Measurements from ENCODE around the gene CST3. TPM values are rescaled to one million over a fixed set of nuclear protein-coding genes. Genes with fewer than 3 reads are reported as not detected.
A peak's percentile ranks its signal among the peaks of the same experiment; 100 is the strongest.

Gene CST3
- total RNA-seq, 1 donor, result 229 TPM

- Histone ChIP-seq H3K4me2 (ENCODE audit: insufficient read depth, low read length) (no peak overlapping the region), H3K36me3 (ENCODE audit: insufficient read depth, low read length) (no peaks in the 10 kb centered on the region), H3K27ac (ENCODE audit: low read depth, low read length) (no peak overlapping the region), H3K79me2 (ENCODE audit: insufficient read depth, low read length) (no peaks in the 10 kb centered on the region), H3K9me3 (ENCODE audit: low read depth, low read length) (no peaks in the 10 kb centered on the region), H3K27me3 (ENCODE audit: insufficient read depth, low read length) (peaks cover 6% of the 10 kb centered on the region), H4K20me1 (ENCODE audit: insufficient read depth, low read length) (no peaks in the 10 kb centered on the region), H2AFZ (ENCODE audit: low read length) (no peak overlapping the region), H3K4me1 (ENCODE audit: insufficient read depth, low read length) (no peaks in the 10 kb centered on the region), H3K4me3 (ENCODE audit: insufficient read depth, low read length) (no peak overlapping the region)
- no peak for DNase-seq (ENCODE audit: insufficient read length, low spot score, missing footprints)
- TF ChIP-seq, protein P1, sequence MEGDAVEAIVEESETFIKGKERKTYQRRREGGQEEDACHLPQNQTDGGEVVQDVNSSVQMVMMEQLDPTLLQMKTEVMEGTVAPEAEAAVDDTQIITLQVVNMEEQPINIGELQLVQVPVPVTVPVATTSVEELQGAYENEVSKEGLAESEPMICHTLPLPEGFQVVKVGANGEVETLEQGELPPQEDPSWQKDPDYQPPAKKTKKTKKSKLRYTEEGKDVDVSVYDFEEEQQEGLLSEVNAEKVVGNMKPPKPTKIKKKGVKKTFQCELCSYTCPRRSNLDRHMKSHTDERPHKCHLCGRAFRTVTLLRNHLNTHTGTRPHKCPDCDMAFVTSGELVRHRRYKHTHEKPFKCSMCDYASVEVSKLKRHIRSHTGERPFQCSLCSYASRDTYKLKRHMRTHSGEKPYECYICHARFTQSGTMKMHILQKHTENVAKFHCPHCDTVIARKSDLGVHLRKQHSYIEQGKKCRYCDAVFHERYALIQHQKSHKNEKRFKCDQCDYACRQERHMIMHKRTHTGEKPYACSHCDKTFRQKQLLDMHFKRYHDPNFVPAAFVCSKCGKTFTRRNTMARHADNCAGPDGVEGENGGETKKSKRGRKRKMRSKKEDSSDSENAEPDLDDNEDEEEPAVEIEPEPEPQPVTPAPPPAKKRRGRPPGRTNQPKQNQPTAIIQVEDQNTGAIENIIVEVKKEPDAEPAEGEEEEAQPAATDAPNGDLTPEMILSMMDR (IDR thresholded peaks at IDR 0.05; ENCODE audit: extremely low read depth, low read depth, low read length), result no peak
Measured at GRCh38 chr20:23673209-23673608, 35.5 kb upstream of the CST3 start.

- H3K27me3 ChIP-seq (ENCODE audit: insufficient read depth, low read length), result peaks cover 3% of the 10 kb centered on the region
- no peaks in the 10 kb centered on the region for H3K36me3 ChIP-seq (ENCODE audit: insufficient read depth, low read length)
- TF ChIP-seq, protein P1 (IDR thresholded peaks at IDR 0.05; ENCODE audit: extremely low read depth, low read depth, low read length), result no peak
- H3K4me1 ChIP-seq (ENCODE audit: insufficient read depth, low read length), result no peaks in the 10 kb centered on the region
- DNase-seq (ENCODE audit: insufficient read length, low spot score, missing footprints), result no peak
- no peaks in the 10 kb centered on the region for H3K9me3 ChIP-seq (ENCODE audit: low read depth, low read length)
- no peaks in the 10 kb centered on the region for H3K79me2 ChIP-seq (ENCODE audit: insufficient read depth, low read length)
- H2AFZ ChIP-seq (ENCODE audit: low read length), result no peak overlapping the region
- H3K27ac ChIP-seq (ENCODE audit: low read depth, low read length), result no peak overlapping the region
- no peak overlapping the region for H3K4me2 ChIP-seq (ENCODE audit: insufficient read depth, low read length)
- no peaks in the 10 kb centered on the region for H4K20me1 ChIP-seq (ENCODE audit: insufficient read depth, low read length)
- H3K4me3 ChIP-seq (ENCODE audit: insufficient read depth, low read length), result no peak overlapping the region
Measured at GRCh38 chr20:23672158-23672557, 34.4 kb upstream of the CST3 start.

DNA sequence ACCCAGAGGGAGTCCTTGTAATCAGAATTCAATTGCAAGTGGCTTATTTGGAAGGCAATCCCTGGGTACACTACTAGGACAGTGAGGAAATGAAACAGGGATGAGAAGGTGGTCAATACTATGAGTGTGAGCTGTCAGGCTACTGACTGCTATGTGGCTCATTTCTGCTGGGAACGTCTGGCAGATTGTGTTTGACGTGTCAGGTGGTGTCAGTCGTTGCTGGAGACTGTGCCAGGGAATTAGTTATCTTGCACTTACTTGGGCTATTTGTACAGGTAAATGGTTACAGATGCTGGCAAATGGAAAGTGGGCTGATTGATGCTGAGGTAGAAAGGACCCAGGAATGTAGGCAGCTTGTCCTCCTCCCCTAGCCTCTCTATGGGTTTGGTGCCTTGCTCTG is 33.7 kb upstream of the CST3 start:
- no peaks in the 10 kb centered on the region for H3K36me3 ChIP-seq (ENCODE audit: insufficient read depth, low read length)
- H3K4me1 ChIP-seq (ENCODE audit: insufficient read depth, low read length), result no peaks in the 10 kb centered on the region
- H4K20me1 ChIP-seq (ENCODE audit: insufficient read depth, low read length), result no peaks in the 10 kb centered on the region
- TF ChIP-seq, protein P1 (IDR thresholded peaks at IDR 0.05; ENCODE audit: extremely low read depth, low read depth, low read length), result no peak
- peak; percentile 74 for DNase-seq (ENCODE audit: insufficient read length, low spot score, missing footprints)
- no peaks in the 10 kb centered on the region for H3K9me3 ChIP-seq (ENCODE audit: low read depth, low read length)
- H2AFZ ChIP-seq (ENCODE audit: low read length), result no peak overlapping the region
- no peaks in the 10 kb centered on the region for H3K79me2 ChIP-seq (ENCODE audit: insufficient read depth, low read length)
- peaks cover under 1% of the 10 kb centered on the region for H3K27me3 ChIP-seq (ENCODE audit: insufficient read depth, low read length)
- H3K27ac ChIP-seq (ENCODE audit: low read depth, low read length), result no peak overlapping the region
- no peak overlapping the region for H3K4me3 ChIP-seq (ENCODE audit: insufficient read depth, low read length)
- H3K4me2 ChIP-seq (ENCODE audit: insufficient read depth, low read length), result no peak overlapping the region

DNA sequence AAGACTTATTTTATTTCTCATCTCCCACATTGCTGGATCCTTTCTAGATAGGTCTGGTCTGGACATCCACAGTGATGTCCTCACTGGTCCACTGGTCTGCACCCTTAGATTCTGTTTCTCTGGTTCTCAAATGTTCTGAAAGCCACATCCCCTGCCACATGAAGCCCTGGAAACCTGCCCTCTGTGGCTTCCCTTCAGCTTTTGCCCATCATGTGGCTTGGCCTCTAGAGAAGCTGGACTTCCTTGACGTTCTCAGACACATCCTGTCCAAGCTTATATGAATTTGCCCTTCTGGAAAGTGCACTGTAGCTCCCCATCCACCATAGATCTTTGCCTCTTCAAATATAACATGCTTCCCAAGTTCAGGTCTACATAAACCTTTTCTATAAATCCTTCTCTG is 32.6 kb upstream of the CST3 start:
- Histone ChIP-seq H3K79me2 (ENCODE audit: insufficient read depth, low read length) (no peaks in the 10 kb centered on the region), H3K9me3 (ENCODE audit: low read depth, low read length) (no peaks in the 10 kb centered on the region), H4K20me1 (ENCODE audit: insufficient read depth, low read length) (no peaks in the 10 kb centered on the region), H3K27me3 (ENCODE audit: insufficient read depth, low read length) (no peaks in the 10 kb centered on the region), H3K4me3 (ENCODE audit: insufficient read depth, low read length) (no peak overlapping the region), H2AFZ (ENCODE audit: low read length) (no peak overlapping the region), H3K36me3 (ENCODE audit: insufficient read depth, low read length) (no peaks in the 10 kb centered on the region), H3K4me1 (ENCODE audit: insufficient read depth, low read length) (no peaks in the 10 kb centered on the region), H3K27ac (ENCODE audit: low read depth, low read length) (no peak overlapping the region), H3K4me2 (ENCODE audit: insufficient read depth, low read length) (no peak overlapping the region)
- TF ChIP-seq, protein P1 (IDR thresholded peaks at IDR 0.05; ENCODE audit: extremely low read depth, low read depth, low read length), result no peak
- DNase-seq (ENCODE audit: insufficient read length, low spot score, missing footprints), result no peak
